Measurements from ENCODE around the gene ZNF845. TPM values are rescaled to one million over a fixed set of nuclear protein-coding genes. Genes with fewer than 3 reads are reported as not detected.

The ZNF845 gene
- 1 to 10 TPM; 2.9 to 7.6 (median 5.4) TPM for total RNA-seq
- 1 to 10 TPM; 1.5 to 5.2 (median 2.3) TPM for polyA plus RNA-seq
- long read RNA-seq, donor 1: 0 reads
- long read RNA-seq, donor 2: 0 reads
- long read RNA-seq, donor 3, full-length matches to known transcripts: 3 of 17 reads
- long read RNA-seq, donor 3, partial matches to known transcripts: 5 of 17 reads
- long read RNA-seq, donor 3, other reads (novel, unspliced or antisense): 9 of 17 reads
- long read RNA-seq, donor 4, partial matches to known transcripts: 0 of 1 reads
- long read RNA-seq, donor 4, other reads (novel, unspliced or antisense): 1 of 1 reads
- long read RNA-seq, donor 5, full-length matches to known transcripts: 6 of 8 reads
- long read RNA-seq, donor 5, partial matches to known transcripts: 2 of 8 reads
- long read RNA-seq, donor 5, other reads (novel, unspliced or antisense): 0 of 8 reads
- long read RNA-seq, donor 6: 0 reads
- long read RNA-seq, donor 7: 0 reads
- long read RNA-seq, donor 8: 0 reads
- long read RNA-seq, donor 9: 0 reads
- long read RNA-seq, donor 10: 0 reads

DNA sequence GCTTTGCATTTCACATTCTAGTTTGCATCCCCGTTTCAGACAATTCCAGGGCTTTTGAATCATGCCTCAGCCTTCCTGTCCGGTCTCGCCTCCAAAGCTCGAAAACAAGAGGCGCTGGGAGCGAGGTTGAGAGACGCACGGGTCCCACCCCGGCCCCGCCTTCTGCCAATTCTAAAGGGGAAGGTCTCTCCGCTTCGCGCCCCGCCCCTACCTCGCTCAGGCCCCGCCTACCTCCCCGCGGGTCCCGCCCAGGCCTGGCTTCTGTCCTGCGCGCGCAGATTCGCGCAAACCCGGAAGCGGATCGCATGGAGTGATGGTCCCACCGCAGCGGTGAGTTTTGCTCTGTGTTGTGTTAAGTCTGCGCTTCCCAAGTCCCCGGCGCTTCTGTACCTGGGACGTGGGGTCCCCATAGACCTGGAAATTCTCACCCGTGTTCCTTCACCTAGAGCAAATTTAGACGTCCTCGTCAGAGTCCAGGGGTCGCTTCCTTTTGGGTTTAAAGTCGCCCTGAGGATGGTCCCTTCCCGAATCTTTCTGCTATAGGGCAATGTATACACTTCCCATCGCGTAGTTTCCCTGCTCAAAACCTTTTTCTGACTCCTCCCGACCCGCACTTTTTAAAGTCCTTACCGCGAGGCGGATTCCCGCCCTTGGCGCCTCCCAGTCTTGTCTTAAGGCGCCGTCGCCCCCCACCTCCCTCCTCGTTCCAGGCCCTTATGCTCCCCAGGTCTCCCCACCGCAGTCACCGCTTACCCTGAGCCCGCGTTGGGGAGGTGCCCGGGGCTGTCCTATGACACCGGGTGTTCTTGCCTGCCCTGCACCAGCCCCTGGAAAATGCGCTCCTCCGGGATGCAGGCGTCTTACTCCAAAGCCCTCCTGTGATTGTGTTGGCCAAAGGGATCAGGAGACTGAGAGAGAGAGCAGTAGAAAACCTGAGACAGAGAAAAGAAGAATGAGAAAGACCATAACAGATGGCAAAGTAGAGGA lies at the start of gene ZNF845:
Gene ZNF845 (plus strand): TSS at position 287 of the 987 bp plus-strand sequence. CDS start 7,559 bp downstream, outside the sequence.
- intact Hi-C loops (cut with DNase I): no loop called here
- peak; percentile 95 to 98 (median 97) for DNase-seq
- TF ChIP-seq POLR2A (IDR thresholded peaks at IDR 0.05): peak; percentile 27 to 58
- TF ChIP-seq, protein P1, sequence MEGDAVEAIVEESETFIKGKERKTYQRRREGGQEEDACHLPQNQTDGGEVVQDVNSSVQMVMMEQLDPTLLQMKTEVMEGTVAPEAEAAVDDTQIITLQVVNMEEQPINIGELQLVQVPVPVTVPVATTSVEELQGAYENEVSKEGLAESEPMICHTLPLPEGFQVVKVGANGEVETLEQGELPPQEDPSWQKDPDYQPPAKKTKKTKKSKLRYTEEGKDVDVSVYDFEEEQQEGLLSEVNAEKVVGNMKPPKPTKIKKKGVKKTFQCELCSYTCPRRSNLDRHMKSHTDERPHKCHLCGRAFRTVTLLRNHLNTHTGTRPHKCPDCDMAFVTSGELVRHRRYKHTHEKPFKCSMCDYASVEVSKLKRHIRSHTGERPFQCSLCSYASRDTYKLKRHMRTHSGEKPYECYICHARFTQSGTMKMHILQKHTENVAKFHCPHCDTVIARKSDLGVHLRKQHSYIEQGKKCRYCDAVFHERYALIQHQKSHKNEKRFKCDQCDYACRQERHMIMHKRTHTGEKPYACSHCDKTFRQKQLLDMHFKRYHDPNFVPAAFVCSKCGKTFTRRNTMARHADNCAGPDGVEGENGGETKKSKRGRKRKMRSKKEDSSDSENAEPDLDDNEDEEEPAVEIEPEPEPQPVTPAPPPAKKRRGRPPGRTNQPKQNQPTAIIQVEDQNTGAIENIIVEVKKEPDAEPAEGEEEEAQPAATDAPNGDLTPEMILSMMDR (IDR thresholded peaks at IDR 0.05): no peak
- Histone ChIP-seq H3K27me3 (no peaks in the 10 kb centered on the region), H3K36me3 (replicated peaks in 1 of 2) (no peaks in the 10 kb centered on the region), H3K9me3 (replicated peaks in 1 of 3) (no peaks in the 10 kb centered on the region), H3K27ac (peak within 1 kb of the TSS; percentile 2 to 80 (median 61)), H3K4me1 (replicated peaks in 1 of 2) (peaks cover 0 to 12% of the 10 kb centered on the region in 2 donors), H3K4me3 (peak within 1 kb of the TSS; percentile 56 to 83 (median 76))
- WGBS, 4 donors: 0 to 1% (median 0%) methylated on average over 45 to 61 of the region's 61 CpGs

DNA sequence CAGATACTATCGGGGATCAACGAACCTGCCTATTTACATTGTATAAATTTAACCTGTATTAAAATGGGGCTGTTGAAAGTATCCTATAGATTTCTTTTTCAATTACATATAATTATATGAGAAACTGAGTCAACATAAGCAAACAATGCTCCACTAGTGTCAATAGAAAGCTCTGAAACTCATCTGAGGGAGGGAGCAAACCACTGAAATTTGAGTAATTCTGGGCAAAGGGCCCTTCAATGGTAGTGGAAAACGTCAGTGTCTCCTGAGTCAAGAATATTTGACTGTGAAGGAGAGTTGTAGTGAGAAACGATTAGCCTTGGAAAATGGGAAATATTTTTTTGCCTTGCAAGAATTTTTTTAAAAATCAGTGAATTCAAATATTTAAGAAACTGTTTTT lies 48.5 kb upstream of the ZNF845 start:
- no peak overlapping the region for H3K4me3 ChIP-seq
- no peak for DNase-seq
- no peaks in the 10 kb centered on the region for H3K27me3 ChIP-seq
- H3K36me3 ChIP-seq (replicated peaks in 1 of 2): no peaks in the 10 kb centered on the region
- H3K4me1 ChIP-seq (replicated peaks in 1 of 2): no peaks in the 10 kb centered on the region
- no peak overlapping the region for H3K27ac ChIP-seq
- TF ChIP-seq, protein P1 (IDR thresholded peaks at IDR 0.05): no peak
- no peak for TF ChIP-seq POLR2A (IDR thresholded peaks at IDR 0.05)
- H3K9me3 ChIP-seq (replicated peaks in 1 of 3): no peaks in the 10 kb centered on the region
- intact Hi-C loops (cut with DNase I): no loop called here
- WGBS, 4 donors: 59 to 71% (median 64%) methylated on average over 4 of the region's 4 CpGs

DNA sequence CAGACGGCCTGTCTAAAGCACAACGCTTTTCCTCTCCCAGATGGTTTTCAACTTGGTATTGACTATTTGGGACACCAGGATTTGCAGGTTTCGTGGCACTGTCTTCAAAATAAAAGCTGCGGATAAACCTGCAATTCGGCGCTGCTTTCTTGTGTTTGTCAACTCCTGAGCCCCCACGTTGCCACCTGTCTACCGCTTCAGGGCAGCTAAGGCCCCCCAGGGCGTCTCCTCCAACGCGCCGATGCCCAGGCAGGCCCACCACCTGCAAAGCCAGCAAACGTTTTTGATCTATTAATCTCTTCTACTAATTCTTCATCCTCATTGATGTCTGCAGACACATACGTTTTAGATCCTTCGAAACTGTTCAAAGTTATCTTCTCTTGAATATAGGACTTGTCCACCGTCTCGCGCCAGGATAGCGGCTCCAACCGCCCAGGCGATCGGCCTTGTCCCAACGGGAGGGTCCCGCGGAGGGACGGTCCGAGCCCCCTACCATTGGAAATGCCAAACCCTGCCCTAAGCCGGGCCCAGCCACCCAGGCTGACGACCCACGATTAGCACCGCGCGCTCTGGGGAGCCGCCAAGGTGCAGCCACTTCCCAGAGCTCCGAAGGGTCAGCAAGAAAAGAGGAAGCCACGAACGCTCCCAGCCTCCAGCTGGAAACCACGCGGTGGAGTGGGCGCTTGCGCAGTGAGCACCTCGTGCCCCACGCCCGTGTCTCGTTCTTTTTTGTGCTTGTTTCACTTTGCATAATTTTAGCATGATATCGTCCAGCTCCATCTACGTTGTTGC lies 42.6 kb upstream of the ZNF845 start:
- 88 to 89% (median 89%) methylated on average over 42 to 47 of the region's 47 CpGs for WGBS, 4 donors
- intact Hi-C loops (cut with DNase I): no loop called here
- no peaks in the 10 kb centered on the region for H3K27me3 ChIP-seq
- DNase-seq: no peak
- no peaks in the 10 kb centered on the region for H3K36me3 ChIP-seq (replicated peaks in 1 of 2)
- H3K4me1 ChIP-seq (replicated peaks in 1 of 2): no peaks in the 10 kb centered on the region
- H3K27ac ChIP-seq: no peak overlapping the region
- H3K9me3 ChIP-seq (replicated peaks in 1 of 3): no peaks in the 10 kb centered on the region
- H3K4me3 ChIP-seq: no peak overlapping the region
- TF ChIP-seq POLR2A (IDR thresholded peaks at IDR 0.05): no peak
- TF ChIP-seq, protein P1 (IDR thresholded peaks at IDR 0.05): no peak

All from adrenal gland (tissue), 19 donors.